Kidney tubule cell (primary cell): ENCODE data around the gene TSPAN11.
A peak's percentile ranks its signal among the peaks of the same experiment; 100 is the strongest.
"Not testable (repeated sequence)": the region's sequence is repeated elsewhere in the genome, so short reads cannot be mapped to it uniquely, and the experiment has no call there.

Experiments used
- DNase-seq: peaks from one replicate; pipeline ENCODE4 v3.0.0-alpha.2; 2018; ENCODE audit warnings: low spot score

Gene TSPAN11

GRCh38 chr12:31002999-31003398 is 76.5 kb downstream of the TSPAN11 start:
- DNase-seq, result peak; percentile 92

GRCh38 chr12:31003861-31004640 is 77.5 kb downstream of the TSPAN11 start:
- DNase-seq, result peak; percentile 60

DNA sequence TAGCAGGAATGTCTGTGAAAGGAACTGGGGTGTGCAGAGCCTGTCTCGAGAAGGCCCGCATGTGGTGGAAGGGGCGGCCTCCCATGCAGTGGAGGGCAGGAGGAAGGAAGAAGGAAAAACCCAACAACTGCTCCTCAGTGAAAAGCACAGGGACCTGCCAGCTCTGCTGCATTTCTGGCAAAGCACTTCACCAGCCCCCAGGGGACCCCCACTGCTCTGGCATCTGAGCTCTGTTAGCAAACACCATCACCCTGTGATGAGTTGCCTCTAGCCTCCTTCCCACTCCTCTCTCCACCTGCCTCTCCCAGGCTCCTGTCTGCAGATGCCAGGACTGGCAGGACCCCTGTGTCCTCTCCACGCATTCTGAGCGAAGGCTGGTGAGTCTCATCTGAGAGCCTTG is 78.1 kb downstream of the TSPAN11 start:
- DNase-seq, result no peak

GRCh38 chr12:31005256-31005943 is 78.9 kb downstream of the TSPAN11 start:
- no peak for DNase-seq

GRCh38 chr12:31005944-31006361 is 79.4 kb downstream of the TSPAN11 start:
- peak; percentile 97 for DNase-seq

DNA sequence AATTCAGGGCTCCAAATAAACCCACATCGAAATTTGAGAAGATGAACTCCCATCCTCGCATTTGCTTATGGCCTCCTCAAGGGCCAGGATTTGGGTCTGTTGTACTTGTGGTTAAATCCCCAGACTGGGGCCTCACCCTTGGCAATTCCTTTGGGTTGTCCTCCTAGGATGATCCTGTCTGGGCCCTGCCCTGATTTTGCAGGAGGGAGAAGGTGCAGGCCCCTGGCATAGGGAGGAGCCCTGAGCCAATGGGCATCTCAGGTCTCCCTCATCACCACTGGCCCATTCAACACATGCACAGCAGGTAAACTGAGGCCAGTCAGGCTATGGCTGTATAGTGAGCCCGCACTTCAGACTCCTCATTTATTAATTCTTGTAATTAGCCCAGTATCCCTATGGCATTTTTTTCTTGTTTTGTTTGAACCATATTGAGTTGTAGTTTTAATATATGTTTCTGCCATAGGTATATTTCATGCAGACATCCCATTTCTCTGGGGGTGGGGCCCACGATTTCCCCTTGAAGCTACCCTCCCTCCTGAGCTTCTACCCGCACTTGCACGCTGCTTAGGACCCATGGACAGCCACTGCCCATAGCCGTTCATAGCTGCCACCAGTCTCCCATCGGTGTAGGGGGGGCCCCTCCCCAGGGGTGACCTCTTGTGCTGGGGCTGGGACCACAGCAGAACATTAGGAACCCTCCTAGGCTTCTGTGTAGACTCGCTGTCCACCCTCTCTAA is 80.0 kb downstream of the TSPAN11 start:
- no peak for DNase-seq

GRCh38 chr12:31007153-31007495 is 80.6 kb downstream of the TSPAN11 start:
- DNase-seq, result no peak

DNA sequence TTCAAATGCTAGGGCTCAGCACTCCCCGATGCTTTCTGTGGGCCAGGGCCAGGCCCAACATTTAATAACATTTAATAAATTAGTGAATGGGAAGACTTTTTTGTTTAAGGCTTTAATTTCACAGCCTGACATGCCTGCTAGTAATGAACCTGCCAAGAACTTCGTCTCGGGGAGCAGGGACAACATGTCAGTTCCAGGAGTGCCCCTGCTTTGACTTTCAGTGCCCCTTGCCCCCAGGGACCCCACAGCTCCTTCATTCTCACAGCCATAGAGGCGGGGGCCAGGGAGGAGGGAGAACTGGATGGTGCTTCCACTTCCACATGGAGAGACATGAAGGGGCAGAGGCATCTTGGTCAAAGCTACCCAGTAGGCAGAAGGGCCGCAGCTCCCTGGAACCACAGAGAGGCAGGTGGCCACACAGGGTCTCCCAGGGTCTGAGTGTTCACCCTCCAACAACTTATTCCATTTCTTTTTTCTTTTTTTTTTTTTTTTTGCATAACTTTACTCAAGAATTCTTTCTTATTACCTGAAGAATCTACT is 81.2 kb downstream of the TSPAN11 start:
- no peak for DNase-seq

GRCh38 chr12:31008241-31008761 is 81.8 kb downstream of the TSPAN11 start:
- DNase-seq, result no peak

DNA sequence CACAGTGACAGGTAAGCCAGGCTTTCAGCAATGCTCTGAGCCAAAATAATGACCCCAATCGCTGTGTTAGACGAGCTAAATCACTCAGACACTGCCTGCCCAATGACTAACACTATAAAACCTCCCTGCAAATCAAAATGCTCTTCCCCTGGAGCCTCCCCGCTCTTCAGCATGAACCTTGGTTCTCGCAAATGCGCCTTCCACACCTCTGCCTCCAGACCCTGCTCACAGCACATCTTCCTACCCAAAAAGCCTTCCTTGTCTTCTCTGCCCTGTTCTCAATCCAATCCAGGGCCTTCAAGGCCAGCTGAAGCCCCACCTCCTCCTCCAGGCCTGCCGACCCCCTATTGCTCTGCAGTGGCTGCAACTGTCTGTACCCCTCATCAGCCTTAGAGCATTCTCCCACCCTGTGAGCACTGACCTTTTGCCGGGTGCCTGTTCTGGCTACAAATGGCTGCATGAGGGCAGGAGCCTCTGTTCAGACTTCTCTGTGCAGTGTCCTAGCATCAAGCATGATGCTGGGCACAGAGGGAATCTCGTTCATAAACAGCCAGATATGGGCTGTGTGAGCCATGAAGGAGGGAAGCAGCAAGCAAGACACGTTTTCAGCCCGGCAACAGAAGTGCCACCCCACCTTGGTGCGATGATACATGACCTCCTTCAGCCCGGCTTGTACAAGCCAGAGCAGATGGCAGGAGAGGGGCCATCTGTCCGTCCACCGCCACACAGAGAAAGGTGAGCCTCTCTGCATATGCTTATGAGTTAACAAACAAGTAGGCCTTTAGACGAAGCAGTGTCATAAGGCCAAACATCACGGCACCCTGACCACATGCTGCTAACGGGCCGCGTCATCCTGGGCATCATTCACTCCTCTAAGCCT is 82.7 kb downstream of the TSPAN11 start:
- DNase-seq, result no peak

DNA sequence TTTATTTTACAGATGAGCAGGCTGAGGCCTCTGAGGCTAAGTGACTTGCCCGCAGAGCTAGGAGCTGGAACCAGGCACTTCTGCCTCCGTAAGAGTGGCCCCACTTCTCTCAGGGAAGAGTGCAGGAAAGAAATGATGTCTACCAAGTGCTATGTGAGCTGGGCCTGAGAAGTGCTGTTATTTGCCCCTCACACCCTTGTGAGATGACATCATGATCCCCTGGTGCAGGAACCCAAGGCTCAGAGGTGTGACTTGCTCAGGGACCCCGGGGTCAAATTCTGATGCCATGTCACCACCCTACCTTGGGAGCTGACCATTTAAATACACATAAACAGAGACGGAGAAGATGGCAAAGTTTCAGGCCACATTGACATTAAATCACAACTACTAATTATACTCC is 83.4 kb downstream of the TSPAN11 start:
- DNase-seq, result no peak

GRCh38 chr12:31011336-31011735 is 84.8 kb downstream of the TSPAN11 start:
- DNase-seq, result no peak

- no peak for DNase-seq
These were observed 85.4 kb downstream of the TSPAN11 start for GRCh38 chr12:31011746-31012566.

DNA sequence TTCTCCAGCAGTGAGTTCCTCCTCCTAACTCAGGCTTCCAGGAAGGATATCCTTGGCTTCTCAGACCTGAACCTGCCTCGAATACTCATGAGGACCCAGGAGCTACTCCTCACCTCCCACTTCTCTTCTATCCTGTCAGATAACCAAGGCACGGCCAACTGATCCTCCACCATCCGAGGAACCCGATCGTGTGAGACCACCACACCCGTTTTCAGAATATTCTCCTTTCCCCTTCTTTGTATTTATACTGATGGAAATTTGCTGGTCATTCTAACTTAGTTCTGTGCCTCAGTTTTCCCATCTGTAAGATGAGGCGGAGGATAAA is 86.0 kb downstream of the TSPAN11 start:
- DNase-seq, result not testable (repeated sequence)

DNA sequence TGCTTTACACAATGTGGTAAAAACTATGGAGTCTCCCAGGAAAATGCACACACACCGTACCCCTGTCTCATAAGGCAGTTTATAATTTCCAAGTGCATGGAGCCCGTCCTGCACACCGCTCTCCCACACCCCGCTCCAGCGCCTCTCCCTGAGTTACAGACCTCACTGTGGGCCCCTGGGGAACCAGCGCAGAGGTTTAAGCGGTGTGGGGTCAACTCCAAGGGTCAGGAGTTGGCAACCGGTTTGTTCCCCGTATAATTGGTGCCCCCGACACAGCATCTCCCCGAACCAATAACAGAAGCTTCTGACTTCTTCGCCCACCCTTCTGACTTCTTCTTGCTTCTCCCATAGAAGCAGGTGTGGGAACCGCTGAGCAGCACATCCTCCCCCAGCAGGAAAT is 88.7 kb downstream of the TSPAN11 start:
- no peak for DNase-seq

- DNase-seq, result no peak
These were observed 89.5 kb downstream of the TSPAN11 start for GRCh38 chr12:31016057-31016456.

- DNase-seq, result no peak
These were observed 91.0 kb downstream of the TSPAN11 start for GRCh38 chr12:31017535-31017934.

GRCh38 chr12:31018106-31018789 is 91.7 kb downstream of the TSPAN11 start:
- no peak for DNase-seq

DNA sequence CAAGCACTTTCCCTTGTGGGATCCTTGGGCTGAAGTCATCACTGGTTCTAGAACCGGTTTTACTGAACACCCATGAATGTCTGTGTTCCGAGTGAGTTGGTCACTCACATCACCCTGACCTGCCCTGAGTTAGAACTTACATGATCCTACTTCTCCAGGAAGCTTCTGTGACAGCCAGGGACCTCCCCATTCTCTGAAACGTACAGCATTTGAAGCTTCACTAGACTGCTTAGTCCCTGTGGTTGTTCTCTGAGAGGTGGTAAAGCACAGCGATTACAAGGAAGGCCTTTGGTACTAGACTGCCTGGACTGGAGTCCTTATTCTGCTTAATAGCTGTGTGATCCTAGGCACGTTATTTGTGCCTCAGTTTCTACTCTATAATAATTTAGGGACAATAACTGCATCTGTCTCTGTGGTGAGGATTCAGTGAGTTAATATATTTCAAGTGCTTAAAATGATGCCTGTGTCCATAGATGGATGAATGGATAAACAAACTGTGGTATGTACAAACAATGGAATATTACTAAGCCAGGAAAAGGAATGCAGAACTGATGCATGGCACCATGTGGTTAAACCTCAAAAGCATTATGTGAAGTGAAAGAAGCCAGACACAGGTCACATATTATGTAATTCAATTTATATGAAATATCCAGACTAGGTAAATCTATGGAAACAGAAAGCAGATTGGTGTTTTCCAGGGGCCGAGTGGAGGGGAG is 92.4 kb downstream of the TSPAN11 start:
- DNase-seq, result no peak
